Glutamatergic neuron (in vitro differentiated cells): ENCODE measurements around the gene GYPC. TPM values are rescaled to one million over a fixed set of nuclear protein-coding genes. Genes with fewer than 3 reads are reported as not detected.

Source experiments
- DNase-seq: peaks from one replicate; pipeline ENCODE4 v3.0.0; 2022
- H3K27ac Mint-ChIP-seq: one replicate; pipeline ENCODE4 v1.8.0; 2020; ENCODE audit warnings: mild to moderate bottlenecking, mixed read lengths, inconsistent platforms; ENCODE audit not compliant: unreplicated experiment
- H3K27me3 Mint-ChIP-seq: one replicate; pipeline ENCODE4 v1.8.0; 2020; ENCODE audit warnings: mild to moderate bottlenecking, moderate library complexity, mixed read lengths, inconsistent platforms; ENCODE audit not compliant: unreplicated experiment
- H3K36me3 Mint-ChIP-seq: one replicate; pipeline ENCODE4 v1.8.0; 2020; ENCODE audit warnings: mild to moderate bottlenecking, mixed read lengths, inconsistent platforms; ENCODE audit not compliant: unreplicated experiment
- H3K4me1 Mint-ChIP-seq: one replicate; pipeline ENCODE4 v1.8.0; 2020; ENCODE audit warnings: mild to moderate bottlenecking, low read depth, mixed read lengths, inconsistent platforms; ENCODE audit not compliant: unreplicated experiment
- H3K4me3 Mint-ChIP-seq: one replicate; pipeline ENCODE4 v1.8.0; 2020; ENCODE audit warnings: mild to moderate bottlenecking, mixed read lengths, inconsistent platforms; ENCODE audit not compliant: unreplicated experiment
- H3K9me3 Mint-ChIP-seq: one replicate; pipeline ENCODE4 v1.8.0; 2020; ENCODE audit warnings: mild to moderate bottlenecking, moderate library complexity, mixed read lengths, inconsistent platforms; ENCODE audit not compliant: unreplicated experiment
- total RNA-seq: library from RNA; stranded (reverse); fragmentation: NEBNext Ultra II Directional; extraction: Animal tissue kit (Norgen Biotek cat#: 25700); gene quantifications from one replicate; pipeline ENCODE4 v1.2.1, GENCODE V29; 2021; ENCODE audit not compliant: unreplicated experiment
- TF ChIP-seq, protein P1 (sequence below): fragments of 200-600 bp; sonication (generic); IDR thresholded peaks from one replicate; pipeline ENCODE4 v1.5.0; 2021; ENCODE audit not compliant: partially characterized antibody, unreplicated experiment

Gene GYPC
- total RNA-seq, 1 donor from 2014 or later = 2.0 TPM

DNA sequence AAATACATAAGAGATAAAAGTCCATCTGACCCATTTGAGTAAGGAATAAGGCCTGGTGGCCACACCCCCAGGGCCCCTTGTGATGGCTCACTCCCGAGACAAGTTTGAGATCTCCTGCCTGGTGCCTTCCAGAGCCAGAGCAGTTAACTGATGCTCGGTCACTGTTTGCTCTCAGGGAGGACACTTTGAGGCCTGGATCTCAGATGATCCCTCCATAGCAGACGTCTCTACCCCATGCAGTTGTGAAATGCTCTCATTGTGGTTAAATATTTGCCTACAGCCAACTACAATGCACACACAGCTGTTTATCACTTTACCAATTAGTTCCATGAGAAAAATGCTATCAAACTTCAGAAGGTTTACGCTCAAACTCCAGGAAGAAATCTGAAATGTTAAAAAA, 12.3 kb downstream of the GYPC start:
- Mint-ChIP-seq H3K4me1 (peaks cover 1% of the 10 kb centered on the region), H3K4me3 (no peak overlapping the region), H3K36me3 (no peaks in the 10 kb centered on the region), H3K27ac (no peak overlapping the region), H3K9me3 (peaks cover 3% of the 10 kb centered on the region), H3K27me3 (peaks cover 5% of the 10 kb centered on the region)
- TF ChIP-seq, protein P1, sequence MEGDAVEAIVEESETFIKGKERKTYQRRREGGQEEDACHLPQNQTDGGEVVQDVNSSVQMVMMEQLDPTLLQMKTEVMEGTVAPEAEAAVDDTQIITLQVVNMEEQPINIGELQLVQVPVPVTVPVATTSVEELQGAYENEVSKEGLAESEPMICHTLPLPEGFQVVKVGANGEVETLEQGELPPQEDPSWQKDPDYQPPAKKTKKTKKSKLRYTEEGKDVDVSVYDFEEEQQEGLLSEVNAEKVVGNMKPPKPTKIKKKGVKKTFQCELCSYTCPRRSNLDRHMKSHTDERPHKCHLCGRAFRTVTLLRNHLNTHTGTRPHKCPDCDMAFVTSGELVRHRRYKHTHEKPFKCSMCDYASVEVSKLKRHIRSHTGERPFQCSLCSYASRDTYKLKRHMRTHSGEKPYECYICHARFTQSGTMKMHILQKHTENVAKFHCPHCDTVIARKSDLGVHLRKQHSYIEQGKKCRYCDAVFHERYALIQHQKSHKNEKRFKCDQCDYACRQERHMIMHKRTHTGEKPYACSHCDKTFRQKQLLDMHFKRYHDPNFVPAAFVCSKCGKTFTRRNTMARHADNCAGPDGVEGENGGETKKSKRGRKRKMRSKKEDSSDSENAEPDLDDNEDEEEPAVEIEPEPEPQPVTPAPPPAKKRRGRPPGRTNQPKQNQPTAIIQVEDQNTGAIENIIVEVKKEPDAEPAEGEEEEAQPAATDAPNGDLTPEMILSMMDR = no peak
- DNase-seq = no peak

DNA sequence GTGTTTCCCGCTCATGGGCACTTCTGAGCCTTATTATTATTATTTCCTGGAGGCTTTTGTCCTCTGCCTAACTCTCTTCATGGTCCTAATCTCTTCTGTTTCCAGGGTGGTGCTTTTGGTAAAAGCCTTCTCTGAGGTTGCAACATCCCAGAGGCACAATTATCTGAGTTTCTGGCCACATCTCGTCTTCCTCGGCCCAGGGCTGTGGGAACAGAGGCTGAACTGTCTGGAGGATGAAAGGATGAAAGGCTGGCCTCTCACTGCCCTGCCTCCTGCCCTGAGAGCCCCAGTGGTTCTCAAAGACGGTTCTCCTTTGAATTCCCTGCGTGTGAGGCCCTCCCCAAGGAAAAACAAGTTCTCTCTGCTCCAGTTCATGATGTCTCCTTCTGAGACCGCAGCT, 13.8 kb downstream of the GYPC start:
- H3K4me3 Mint-ChIP-seq = no peak overlapping the region
- H3K9me3 Mint-ChIP-seq = no peaks in the 10 kb centered on the region
- no peaks in the 10 kb centered on the region for H3K36me3 Mint-ChIP-seq
- TF ChIP-seq, protein P1 = no peak
- no peak for DNase-seq
- no peak overlapping the region for H3K27ac Mint-ChIP-seq
- H3K4me1 Mint-ChIP-seq = peaks cover 1% of the 10 kb centered on the region
- peaks cover 3% of the 10 kb centered on the region for H3K27me3 Mint-ChIP-seq

DNA sequence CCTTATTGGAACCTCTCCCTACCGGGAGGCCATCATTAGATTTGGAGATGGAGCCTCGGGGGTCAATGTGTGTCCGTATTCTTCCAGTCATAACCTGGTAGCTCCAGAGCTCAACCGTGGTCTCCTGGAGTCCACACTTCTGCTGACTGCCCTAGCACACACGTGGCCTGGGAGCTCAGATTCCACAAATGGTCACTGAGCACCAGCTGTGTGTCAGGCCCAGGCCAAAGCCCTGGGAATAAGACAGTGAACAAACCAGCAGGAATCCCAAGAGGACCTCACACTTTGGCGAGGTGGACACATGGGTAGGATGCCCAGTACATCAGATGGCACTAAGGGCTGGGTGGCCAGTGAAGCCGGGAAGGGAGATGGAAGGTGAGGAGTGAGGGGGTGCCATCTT, 15.5 kb downstream of the GYPC start:
- Mint-ChIP-seq H3K27ac (no peak overlapping the region), H3K36me3 (peaks cover 14% of the 10 kb centered on the region), H3K9me3 (peaks cover 7% of the 10 kb centered on the region), H3K4me3 (no peak overlapping the region), H3K4me1 (no peaks in the 10 kb centered on the region), H3K27me3 (peaks cover 5% of the 10 kb centered on the region)
- TF ChIP-seq, protein P1 = no peak
- DNase-seq = no peak

DNA sequence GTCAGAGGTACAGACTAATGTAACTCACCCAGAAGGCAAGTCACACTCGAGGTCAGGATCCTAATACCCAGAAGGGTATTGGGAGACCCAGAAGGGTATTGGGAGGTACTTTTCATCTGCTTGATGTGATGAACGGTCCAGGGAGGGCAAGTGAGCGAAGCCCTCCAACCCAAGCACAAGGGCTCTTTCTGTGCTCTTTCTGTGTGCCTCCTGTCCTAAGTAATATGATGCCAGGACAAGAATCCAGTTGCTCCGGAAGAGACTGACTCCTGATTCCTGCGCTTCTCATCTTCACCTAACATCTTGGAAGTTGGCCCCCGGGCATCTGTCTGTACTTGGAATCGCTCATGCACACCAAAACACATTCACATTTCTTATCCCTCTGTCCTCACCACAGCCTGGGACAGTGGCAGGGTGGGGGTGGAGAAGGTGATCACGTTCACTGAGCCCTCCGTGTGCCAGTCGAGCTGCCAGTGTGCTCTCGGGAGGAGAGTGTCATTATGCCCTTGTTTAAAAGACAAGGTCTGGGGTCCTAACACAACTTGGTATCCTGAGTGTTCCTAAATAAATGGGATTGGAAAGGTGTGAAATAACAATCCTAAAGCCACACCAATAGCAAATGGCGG, 17.1 kb downstream of the GYPC start:
- H3K36me3 Mint-ChIP-seq = peaks cover 15% of the 10 kb centered on the region
- H3K4me3 Mint-ChIP-seq = no peak overlapping the region
- H3K27me3 Mint-ChIP-seq = peaks cover 5% of the 10 kb centered on the region
- TF ChIP-seq, protein P1 = no peak
- H3K4me1 Mint-ChIP-seq = no peaks in the 10 kb centered on the region
- no peak overlapping the region for H3K27ac Mint-ChIP-seq
- peaks cover 7% of the 10 kb centered on the region for H3K9me3 Mint-ChIP-seq
- no peak for DNase-seq

DNA sequence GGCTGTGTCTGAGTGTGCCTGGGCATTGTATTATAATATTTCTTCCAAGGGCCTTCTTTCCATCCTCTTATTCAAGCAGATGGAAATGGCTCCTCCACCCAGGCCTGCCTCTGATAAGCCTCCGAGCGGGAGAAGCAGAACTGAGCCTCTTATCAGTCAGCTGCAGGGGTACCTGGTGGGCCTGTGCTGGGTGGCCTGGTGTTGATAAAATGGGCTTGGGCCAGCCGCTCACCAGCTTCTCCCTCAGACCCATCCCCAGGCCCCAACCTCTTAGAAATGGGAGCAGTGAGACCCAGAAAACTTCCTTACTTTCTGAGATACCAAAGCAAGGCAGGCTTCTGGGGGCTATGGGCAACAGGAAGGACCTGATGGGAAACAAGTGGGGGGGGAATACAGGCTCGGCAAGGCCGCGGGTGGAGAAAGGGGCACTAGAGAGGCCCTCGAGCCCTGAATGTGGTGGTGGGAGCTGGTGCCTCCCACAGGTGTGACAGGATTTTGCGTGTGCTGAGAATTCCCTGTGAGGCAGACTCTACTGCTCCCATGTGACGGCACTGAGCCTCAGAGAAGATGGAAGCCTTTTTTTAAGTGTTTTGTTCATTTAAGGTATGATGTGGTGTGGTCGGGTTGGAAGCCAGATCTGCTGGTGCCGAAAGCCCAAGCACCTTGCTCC, 18.3 kb downstream of the GYPC start:
- H3K27ac Mint-ChIP-seq = no peak overlapping the region
- H3K27me3 Mint-ChIP-seq = peaks cover 5% of the 10 kb centered on the region
- no peak for DNase-seq
- no peaks in the 10 kb centered on the region for H3K4me1 Mint-ChIP-seq
- H3K36me3 Mint-ChIP-seq = peaks cover 15% of the 10 kb centered on the region
- TF ChIP-seq, protein P1 = no peak
- peaks cover 11% of the 10 kb centered on the region for H3K9me3 Mint-ChIP-seq
- no peak overlapping the region for H3K4me3 Mint-ChIP-seq
